ENCODE data around the gene ARVCF. TPM values are rescaled to one million over a fixed set of nuclear protein-coding genes. Genes with fewer than 3 reads are reported as not detected.

ARVCF gene
- total and polyA plus RNA-seq, 2 donors (not counting 3 experiments of a cell fraction or from before 2014, with no cell fraction given) = 81.3 to 105 TPM

GRCh38 chr22:20011993-20012740 lies 4.5 kb downstream of the ARVCF start:
- intact Hi-C loops (cut with micrococcal nuclease) = loop anchor here (2.0 kb wide), 1 partner anchor 281 kb away; no protein-coding TSS in a partner anchor
- Histone ChIP-seq H3K79me2 (ENCODE audit: control insufficient read depth, insufficient read depth, low read length) (no peaks in the 10 kb centered on the region), H2AFZ (ENCODE audit: low read depth, low read length) (no peak overlapping the region), H3K4me2 (ENCODE audit: insufficient read depth, low read length) (no peak overlapping the region), H3K9me1 (replicated peaks; ENCODE audit: control insufficient read depth, extremely low read depth, insufficient read depth, low read length) (no peaks in the 10 kb centered on the region), H3K4me1 (ENCODE audit: control insufficient read depth, extremely low read depth, insufficient read depth, low read length) (peaks cover 6% of the 10 kb centered on the region), H3K36me3 (ENCODE audit: control insufficient read depth in 2 of 2, extremely low read depth in 1 of 2, insufficient read depth in 2 of 2, low read length in 2 of 2) (no peaks in the 10 kb centered on the region), H4K20me1 (replicated peaks; ENCODE audit: control insufficient read depth, extremely low read depth, insufficient read depth, low read length) (no peaks in the 10 kb centered on the region), H3K27ac (ENCODE audit: insufficient read depth, low read depth, low read length) (no peak overlapping the region), H3K9me3 (replicated peaks; ENCODE audit: control insufficient read depth, insufficient read depth, low read length) (no peaks in the 10 kb centered on the region), H3K27me3 (ENCODE audit: control insufficient read depth in 2 of 2, insufficient read depth in 2 of 2, low read length in 2 of 2) (no peaks in the 10 kb centered on the region), H3K9ac (replicated peaks; ENCODE audit: extremely low read depth, insufficient read depth, low read length) (no peak overlapping the region), H3K4me3 (replicated peaks in 1 of 3; ENCODE audit: insufficient read depth in 1 of 3, low read depth in 1 of 3, low read length in 3 of 3) (no peak overlapping the region)
- no peak for DNase-seq (ENCODE audit: low read depth, low spot score)
- ChIA-PET CTCF (interaction anchor here (1.4 to 7.3 kb wide), 10 partner anchors 8 to 58 kb away, joined by 5 to 304 read pairs (median 21); no protein-coding TSS in a partner anchor), POLR2A (interaction anchor here (1.1 to 1.5 kb wide), 2 partner anchors 38 to 41 kb away, joined by 4 to 5 read pairs; no protein-coding TSS in a partner anchor)
- dilution Hi-C loops (cut with MboI; ENCODE audit: extremely low pct_ligation_motif_present, low sequenced_read_pairs) = no loop called here
- FAIRE-seq = no peak
- no TSS peak for BruUV-seq (replicated peaks)
- TF ChIP-seq CTCF (IDR thresholded peaks at IDR 0.05; ENCODE audit: extremely low read depth in 1 of 2, insufficient read depth in 1 of 2, low read depth in 1 of 2, low read length in 2 of 2) (no peak), GATA2 (IDR thresholded peaks at IDR 0.05; ENCODE audit: insufficient read depth, insufficient read length, low read depth, low read length) (no peak), POLR2AphosphoS5 (IDR thresholded peaks at IDR 0.05; ENCODE audit: insufficient read depth, low read depth, low read length) (no peak), JUN (IDR thresholded peaks at IDR 0.05; ENCODE audit: borderline replicate concordance, insufficient read depth, insufficient read length, low read depth) (no peak), POLR2A (IDR thresholded peaks at IDR 0.05; ENCODE audit: low read depth, low read length) (no peak)

Measured in endothelial cell of umbilical vein (primary cell).